GM23338 (cell line): Measurements from ENCODE around the gene NADK.

Source experiments
- CTCF ChIP-seq, 2 experiments: fragments of 200-600 bp in 1 of 2; sonication (generic) in 1 of 2; conservative IDR thresholded peaks; 2 replicates each; pipeline versions ENCODE4 v1.5.1 to v1.6.1; 2016 to 2017; ENCODE audit warnings: antibody characterized with exemption in 2 of 2, low read depth in 2 of 2, mild to moderate bottlenecking in 2 of 2, moderate library complexity in 1 of 2
- EZH2 ChIP-seq: fragments of 200-600 bp; sonication (generic); IDR thresholded peaks from one replicate; pipeline ENCODE4 v1.8.0; 2017; ENCODE audit warnings: antibody characterized with exemption, mild to moderate bottlenecking, low read depth; ENCODE audit not compliant: unreplicated experiment
- EZH2phosphoT487 ChIP-seq: fragments of 200-600 bp; sonication (generic); IDR thresholded peaks from one replicate; pipeline ENCODE4 v1.8.1; 2018; ENCODE audit warnings: antibody characterized with exemption; ENCODE audit not compliant: unreplicated experiment
- POLR2AphosphoS5 ChIP-seq: IDR thresholded peaks from 2 replicates; pipeline ENCODE4 v1.6.1; 2016; ENCODE audit warnings: antibody characterized with exemption, low read depth
- REST ChIP-seq: IDR thresholded peaks from one replicate; pipeline ENCODE4 v1.6.1; 2018; ENCODE audit warnings: antibody characterized with exemption; ENCODE audit not compliant: unreplicated experiment

- TF ChIP-seq CTCF (conservative IDR thresholded peaks at IDR 0.05; ENCODE audit: low read depth in 2 of 2) (no peak), REST (no peak), POLR2AphosphoS5 (no peak), EZH2 (no peak), EZH2phosphoT487 (no peak)
These were observed 8.8 kb upstream of the NADK start for GRCh38 chr1:1786836-1787605.
